NCI-H1417 treated with DMSO at 0.1 percent for 48 hours (cell line): ENCODE measurements around the gene CACNA1B.

Experiments used
- DNase-seq: peaks from one replicate; lab custom pipeline; 2025; lab: John Stamatoyannopoulos, UW

The CACNA1B gene

DNA sequence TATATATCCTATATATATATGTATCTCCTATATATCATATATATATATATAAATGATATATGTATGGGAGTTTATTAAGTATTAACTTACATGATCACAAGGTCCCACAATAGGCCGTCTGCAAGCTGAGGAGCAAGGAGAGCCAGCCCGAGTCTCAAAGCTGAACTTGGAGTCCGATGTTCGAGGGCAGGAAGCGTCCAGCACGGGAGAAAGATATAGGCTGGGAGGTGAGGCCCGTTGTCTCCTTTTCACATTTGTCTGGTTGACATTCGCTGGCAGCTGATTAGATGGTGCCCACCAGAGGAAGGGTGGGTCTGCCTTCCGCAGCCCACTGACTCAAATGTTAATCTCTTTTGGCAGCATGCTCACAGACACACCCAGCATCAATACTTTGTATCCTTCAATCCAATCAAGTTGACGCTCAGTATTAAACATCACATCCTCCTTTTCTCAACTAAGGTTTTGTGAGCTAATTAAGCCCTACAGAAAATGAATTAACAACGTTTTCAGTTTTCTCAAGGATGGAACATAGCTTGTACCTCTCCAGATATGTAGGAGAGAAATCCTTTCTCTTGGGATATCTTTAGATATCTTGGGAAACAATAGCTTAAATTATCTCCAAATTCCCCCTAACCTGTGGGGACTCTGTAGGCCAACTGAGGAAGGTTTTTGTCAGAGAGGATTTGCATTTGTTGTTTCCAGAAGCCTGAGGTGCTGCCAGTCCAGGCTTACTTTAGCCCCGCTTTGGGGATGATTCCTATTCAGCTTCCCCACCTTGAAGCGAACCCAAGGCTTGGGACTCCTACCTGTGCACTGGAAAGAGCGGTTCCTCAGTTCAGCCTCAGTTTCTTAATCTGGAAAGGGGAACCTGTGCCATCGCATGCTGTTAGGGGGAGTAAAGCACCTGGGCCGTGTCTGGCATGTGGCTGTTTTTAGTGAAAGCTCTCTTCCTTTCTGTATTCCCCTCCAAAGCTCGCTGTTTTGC, 163.2 kb downstream of the CACNA1B start:
- DNase-seq: no peak

DNA sequence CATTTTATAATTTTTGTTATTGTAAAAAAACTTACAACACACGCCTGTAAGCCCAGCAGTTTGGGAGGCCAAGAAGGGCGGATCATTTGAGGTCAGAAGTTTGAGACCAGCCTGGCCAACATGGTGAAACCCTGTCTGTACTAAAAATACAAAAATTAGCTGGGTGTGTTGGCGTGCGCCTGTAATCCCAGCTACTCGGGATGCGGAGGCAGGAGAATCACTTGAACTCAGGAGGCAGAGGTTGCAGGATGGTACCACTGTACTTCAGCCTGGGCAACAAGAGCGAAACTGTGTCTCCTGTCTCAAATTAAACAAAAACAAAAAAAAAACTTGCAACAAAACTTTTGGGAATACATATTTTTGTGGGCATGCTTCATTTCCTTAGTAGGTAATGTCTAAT, 164.6 kb downstream of the CACNA1B start:
- no peak for DNase-seq

DNA sequence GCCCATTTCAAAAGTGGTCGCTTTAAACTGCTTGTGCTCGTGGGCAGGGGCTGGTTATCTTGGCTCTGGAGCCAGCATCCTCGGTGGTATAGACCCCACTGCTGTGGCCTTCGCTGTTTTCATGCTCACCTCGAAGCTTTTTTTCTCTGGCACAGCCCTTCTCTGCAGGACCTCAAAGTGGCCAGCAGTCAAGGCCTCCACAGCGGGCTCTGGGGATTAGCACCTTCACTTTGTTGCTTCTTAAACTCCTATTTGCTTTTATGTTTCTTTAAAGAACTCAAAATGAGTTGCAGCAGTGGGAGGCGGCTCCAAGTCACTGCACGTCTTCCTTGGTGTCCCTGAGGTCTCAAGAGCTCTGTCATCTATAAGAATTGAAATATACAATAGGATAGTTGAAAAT, 165.1 kb downstream of the CACNA1B start:
- DNase-seq: no peak

DNA sequence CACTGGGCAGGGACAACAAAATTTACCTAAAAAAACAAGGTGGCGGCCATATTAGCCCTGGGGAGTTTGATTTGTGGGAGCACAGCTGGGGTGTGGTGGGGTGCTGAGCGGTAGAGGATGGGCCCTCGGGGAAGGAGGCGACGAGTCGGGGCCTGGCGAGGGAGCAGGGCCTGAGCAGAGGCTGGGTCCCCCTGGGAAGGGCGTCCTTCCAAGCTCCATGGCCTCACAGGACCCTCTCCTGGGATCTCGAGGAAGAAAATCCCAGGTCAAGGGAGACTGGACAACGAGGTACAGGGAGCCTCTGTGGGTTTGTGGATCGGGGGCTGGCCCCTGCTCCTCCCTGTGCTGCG, 165.5 kb downstream of the CACNA1B start:
- DNase-seq: no peak

DNA sequence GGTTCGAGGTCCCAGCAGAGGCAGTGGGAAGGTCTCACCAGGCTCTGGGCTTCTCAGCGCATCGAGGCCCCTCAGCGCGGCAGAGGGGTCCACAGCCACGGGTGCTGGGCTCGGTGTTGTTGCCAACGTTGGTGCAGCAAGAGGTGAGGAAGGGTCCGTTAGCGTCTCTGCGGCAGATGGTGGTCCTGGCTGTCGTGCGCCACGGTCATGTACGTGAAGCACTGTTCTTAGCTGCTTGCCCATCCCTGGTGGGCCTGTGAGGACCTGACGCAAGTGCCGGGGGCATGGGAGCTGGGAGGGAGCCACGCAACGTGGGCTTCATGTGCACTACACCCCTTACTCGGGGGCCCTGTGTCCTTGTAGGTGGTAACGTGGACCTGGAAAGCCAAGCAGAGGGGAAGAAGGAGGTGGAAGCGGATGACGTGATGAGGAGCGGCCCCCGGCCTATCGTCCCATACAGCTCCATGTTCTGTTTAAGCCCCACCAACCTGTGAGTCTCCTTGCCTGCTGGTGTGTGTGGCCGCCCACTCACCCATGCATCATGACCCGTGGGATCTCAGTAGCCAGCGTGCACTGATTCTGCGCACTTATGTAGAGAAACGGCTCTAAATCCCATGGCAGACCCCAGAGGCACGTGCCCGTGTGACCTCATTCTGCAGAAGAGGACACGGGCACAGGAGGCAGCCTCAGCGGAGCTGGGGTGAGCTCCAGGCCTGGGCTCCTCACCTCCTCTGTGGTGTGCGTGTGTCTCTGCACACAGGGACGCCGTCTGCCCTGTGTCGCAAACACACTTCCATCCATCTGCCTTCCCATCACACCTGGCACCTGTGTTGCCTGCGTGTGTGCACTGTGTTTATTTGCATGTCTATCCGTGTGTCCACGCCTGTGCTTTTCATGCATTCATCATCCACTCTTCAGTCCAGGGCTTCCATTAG, 166.1 kb downstream of the CACNA1B start:
- DNase-seq: no peak

DNA sequence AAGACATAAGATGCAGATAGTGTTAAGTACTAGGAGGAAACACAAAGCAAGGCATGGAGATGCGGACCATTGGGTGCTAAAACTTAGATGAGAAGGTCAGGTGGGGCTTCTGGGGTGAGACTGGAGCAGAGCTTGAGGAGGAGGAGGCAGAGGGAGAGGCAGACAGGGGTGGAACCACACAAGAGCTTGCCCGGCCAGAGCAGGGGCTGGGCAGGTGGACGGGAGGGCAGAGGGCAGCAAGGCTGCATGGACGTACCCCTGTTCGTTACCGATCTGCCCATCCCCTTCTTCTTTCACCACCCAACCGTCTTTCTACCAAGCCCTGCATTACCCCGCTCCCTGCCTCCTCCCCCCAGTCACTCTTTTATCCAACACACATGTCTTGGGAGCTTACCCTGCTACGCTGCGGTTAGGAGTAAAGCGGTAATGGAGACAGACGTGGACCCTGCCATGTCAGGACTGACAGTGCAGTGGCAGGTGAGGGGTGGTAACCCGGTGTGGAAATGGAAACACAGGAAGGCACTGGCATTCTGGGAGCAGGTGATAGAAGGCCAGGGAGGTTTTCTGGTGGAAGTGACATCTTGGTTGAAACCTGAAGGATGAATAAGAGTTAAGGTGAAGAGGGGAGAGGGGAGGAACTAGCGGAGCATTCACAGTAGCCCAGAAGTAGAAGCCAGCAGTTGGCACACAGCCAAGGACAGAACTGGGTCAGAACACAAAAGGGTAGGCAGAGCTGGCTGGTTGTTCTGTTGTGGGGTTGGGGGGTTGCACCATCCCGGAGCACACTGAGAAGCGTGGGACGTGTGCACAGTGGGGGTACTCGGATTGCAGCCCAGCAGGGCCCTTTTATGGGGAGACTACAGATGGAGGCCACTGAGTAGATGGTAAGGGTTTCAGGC, 167.2 kb downstream of the CACNA1B start:
- DNase-seq: no peak

DNA sequence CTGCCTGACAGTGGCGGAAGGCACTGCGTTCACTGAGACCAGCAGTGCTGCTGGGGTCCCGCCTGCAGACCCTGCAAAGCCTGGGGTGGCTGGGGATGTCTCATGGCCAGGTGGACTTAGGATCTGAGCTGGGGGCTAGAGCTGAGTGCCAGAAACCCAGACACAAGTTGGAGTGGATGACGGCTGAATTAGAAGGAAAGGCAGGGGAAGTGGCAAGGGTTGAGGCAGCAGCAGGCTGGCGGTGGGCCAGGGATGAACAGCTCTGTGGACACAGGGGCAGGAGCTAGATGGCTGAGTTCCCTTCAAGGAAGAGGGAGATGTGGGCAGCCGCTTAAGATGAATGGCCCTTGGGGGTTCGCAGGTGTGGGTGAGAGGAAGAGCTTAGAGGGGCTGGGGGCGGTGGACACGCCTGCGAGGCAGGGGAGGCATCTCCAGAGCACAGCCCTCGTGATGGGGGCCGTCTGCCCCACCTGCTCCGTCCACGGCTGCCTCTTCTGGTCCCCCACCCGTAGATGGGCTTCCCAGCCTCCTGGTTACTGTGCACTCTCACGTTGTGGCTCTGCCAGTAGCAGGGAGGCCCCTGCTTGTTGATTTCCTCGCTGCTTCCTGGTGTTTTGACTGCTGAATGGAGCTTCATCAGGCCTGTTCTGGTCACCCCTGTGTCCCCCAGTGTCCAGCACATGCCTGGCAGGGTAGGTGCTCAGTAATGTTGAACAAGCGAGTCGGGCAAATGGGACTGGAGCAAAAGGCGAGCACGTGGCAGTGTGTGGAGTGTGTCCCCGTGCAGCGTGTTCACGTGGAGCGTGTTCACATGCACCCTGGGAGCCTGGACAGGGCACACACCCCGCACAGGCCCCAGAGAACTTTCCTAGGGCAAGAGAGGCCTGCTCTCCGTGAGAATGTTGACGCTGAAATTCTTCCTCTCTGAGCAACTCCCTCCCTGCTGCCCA, 168.2 kb downstream of the CACNA1B start:
- no peak for DNase-seq

DNA sequence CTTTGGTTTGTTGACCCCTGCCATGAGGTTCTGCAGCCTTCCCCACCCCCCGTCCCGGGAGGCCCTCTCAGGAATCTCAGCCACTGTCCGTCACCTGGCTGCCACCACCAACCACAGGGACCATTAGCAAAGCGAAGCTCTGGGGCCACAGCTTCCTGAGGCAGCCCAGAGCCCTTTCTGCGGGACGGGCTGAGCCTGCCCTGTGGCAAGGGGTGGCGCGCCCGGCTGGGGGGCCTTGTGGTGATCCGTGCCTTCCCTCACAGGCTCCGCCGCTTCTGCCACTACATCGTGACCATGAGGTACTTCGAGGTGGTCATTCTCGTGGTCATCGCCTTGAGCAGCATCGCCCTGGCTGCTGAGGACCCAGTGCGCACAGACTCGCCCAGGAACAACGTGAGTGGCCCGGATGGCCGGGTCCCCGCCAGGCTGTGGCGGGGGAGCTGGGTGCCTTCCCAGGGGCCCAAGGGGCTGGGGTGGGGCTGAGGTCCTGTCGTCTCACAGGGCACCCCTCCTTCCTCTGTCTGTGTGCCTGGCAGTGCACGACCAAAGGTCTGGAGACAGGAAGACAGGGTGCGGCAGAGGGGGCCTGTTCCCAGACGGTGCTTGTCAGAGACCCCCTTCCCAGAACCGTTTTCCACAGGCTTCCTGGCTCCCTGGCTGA, 169.2 kb downstream of the CACNA1B start:
- DNase-seq: no peak

DNA sequence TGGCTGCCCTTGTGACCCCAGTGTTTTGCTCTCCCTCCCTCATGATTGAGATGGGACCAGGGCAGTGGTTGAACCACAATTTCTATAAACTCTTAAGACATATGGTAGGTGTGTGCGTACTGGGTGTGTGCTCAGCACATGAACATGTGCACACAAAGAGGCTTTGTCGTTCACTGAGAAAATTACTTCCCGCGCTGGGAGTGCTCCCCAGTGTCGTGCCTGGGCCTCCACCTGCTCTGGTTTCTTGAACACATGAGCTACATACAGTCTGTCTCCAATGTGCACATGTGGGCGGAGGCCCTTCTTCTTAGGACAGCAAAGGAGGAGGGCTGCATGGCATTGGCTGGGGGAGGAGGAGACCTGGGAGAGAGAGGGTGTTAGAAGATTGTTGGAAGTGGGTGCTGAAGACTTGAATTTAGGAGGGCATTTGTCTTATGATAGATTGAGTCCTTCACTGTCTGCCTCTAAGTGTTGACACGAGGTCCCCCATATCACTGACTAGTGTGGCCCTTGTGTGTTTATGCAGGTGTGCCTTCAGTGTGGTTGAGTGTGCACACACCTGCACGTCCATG, 170.0 kb downstream of the CACNA1B start:
- no peak for DNase-seq

DNA sequence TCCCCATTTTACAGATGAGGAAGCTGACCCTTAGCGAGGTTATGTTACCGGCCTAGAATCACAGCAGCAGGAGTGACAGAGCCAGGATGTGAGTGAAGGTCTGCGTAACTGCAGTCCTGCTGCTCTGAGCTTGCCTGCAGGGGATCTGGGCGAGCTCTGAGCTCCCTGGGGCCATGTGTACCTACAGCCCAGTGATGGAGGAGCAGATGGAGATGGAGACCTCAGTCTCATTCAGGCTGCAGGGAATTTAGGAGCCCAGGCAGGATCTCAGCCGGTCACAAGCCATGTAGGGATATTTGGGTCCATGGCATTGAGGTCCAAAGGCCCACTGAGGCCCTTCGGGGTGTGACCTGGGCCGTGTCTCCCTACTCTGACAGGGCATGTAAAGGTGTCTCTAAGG, 170.6 kb downstream of the CACNA1B start:
- no peak for DNase-seq

DNA sequence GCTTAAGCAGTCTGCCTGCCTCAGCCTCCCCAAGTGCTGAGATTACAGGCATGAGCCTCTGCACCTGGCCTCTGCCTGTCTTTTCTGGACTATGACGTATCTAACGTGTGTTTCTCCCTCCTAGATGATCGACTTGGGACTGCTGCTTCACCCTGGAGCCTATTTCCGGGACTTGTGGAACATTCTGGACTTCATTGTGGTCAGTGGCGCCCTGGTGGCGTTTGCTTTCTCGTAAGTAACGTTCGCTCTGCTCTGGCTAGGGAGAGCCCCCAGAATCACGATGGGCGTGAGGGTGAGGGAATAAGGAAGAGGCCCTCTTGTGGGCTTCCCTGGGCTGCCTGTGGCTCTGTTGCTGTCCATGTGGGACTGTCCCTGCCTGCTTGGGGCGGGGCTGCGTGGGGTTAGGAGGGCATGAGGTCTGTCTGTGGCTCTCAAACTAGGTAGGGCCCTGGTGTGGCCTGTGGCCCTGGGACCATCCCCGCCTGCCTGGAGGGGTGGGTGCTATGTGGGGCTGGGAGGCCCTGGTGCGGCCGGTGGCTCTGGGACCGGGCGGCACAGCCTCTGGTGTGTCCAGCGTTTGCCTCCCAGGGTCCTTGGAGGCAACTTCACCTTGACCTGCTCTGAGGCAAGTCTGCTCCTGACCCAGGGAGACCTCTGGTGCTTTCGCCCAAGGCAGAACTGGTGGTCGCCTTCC, 171.7 kb downstream of the CACNA1B start:
- no peak for DNase-seq

DNA sequence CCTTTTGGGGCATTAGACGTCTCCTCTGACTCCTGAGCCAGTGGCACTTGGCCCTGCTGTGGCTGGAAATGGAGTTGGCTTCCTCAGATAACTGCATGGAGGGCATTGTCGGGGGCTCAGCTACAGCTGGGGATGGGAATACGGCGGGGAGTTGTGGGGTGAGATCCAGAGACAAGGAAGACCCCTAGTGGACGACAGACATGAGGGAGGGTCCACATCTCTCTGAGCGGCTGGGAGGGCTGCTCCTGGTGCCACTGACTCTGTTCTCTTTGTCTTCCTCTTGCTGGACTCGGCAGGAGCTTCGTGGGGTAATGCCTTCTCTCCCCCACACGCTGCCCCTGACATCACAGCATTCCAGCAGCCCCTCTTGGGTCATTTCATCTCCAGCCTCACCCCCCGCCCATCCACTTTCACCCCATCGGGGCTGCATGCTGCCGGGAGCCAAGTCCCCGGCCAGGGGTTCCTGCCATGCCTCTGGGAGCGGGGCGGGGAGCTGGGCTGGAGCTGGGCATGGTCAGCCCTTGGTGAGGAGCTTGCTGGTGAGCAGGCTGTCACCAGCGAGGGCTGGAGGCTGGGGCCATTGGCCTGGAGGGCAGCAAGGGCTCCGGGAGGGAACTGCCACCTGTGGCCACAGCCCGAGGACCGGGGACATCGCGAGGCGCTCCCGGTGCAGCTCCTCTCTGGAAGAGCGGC, 172.3 kb downstream of the CACNA1B start:
- no peak for DNase-seq

DNA sequence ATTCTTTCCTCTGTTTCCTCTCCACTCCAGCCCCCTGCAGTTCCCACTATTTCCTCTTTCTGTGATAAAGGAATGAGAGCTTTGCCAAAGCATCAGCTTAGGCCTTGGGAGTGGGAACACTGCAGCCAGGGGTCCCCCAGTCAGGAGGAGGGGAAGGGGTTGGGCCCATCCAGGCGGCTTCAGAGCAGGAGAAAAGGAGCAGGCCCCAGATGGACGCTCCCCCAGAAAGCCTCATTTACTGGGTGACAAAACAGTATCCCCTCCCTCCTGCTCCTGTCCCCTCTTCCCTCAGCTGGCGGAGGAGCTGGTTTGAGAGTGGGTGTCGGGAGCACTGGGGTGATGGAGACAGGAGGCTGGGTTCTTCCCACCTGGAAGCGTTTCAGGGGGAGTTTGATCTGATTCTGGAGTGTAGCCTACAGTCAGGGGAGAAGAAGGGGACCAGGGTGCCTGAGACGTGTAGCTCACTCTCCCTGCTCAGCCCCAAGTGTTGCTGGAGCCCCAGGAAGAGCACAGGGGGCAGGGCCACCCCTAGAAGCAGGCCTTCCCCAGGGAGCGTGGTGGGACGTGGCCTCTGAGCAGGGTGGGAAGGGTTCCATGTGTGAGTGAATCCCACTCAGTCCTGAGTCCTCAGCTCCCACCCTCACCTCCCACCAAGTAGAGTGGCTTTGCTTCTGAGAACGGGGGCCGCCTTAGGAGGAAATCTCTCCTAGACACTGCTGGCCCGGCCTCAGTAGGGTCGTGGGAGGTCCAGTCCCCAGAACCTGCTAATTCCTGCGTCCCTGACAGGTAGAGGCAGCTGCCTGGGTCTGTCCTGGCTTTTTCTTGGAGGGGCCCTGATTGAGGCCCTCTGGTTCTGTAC, 173.1 kb downstream of the CACNA1B start:
- DNase-seq: no peak

DNA sequence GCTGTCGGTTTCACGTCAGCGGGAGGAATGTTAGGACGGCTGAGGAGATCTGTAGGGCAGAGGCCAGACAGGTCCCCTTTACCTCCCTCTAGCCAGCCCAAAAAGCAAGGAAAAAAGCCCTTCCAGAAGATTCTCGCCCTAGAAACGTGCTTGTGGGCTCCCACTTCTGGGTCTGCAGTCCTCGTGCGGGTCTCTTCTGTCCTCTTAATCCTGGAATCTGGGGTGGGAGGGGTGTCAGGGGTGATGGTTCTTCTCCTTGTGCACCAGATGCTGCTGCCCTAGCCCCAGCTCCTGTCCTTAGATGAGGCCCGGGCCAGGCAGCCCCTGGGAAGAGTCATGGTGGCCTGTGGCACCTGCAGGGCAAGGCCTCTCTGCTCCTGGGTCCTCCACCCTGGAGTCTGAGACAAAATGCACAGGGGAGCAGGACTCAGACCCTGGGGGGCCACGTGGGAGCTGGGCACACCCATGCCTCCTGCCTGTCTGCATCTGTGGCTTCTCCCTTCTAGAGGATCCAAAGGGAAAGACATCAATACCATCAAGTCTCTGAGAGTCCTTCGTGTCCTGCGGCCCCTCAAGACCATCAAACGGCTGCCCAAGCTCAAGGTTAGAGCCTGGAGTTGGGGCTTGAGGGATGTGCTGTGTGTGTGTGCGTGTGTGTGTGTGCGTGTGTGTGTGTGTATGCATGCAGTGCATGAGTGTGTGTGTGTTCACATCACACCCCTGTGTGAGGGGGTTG, 174.2 kb downstream of the CACNA1B start:
- no peak for DNase-seq

DNA sequence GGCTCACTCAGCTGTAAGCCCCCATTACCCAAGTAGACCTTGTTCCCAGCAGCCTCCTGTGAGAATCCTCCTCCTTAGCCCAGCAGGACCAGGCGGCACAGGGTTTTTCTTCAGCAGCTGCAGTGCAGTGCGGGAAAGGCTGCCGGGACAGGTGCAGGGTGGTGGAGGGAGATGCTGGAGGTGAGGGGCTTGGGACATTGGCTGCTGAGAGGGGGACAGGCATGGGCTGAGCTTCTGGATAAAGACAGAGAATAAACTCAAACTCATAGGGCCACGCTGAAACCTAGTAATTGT, 174.7 kb downstream of the CACNA1B start:
- DNase-seq: no peak

DNA sequence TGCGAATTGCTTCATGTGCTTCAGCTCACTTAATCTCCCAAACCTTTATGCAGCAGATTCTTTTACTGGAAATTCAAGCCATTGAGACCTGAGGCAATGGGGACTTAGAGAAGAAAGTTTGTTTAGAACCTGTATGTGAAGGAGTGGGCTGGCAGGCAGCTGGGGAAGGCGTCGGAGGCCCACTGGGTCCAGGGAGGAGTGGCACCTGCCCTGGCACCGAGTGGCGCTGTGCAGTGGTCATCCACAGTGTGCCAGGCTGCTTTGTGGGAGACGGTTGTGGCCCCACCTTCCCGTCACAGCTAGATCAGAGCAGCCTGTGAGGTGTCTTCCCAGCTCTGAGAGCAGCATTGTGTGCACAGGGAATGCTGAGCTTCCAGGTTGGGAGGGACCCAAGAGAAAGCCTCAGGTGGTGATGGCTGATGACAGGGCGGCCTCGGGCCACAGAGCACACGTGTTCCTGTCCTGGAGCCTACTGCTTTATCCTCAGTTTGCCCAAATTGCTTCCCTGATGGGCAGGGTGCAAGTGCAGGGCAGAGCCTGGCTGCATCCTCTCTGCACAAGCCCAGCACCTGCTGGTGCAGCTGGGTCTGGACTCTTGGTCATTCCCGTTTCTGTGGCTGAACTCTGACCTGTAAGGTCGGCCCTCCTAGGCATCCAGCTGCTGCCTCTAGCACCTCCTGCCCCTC, 175.2 kb downstream of the CACNA1B start:
- no peak for DNase-seq
